ENCODE measurements around the gene WNT7B. TPM values are rescaled to one million over a fixed set of nuclear protein-coding genes. Genes with fewer than 3 reads are reported as not detected.

Gene WNT7B
- total and polyA plus RNA-seq, 10 donors: not detected

DNA sequence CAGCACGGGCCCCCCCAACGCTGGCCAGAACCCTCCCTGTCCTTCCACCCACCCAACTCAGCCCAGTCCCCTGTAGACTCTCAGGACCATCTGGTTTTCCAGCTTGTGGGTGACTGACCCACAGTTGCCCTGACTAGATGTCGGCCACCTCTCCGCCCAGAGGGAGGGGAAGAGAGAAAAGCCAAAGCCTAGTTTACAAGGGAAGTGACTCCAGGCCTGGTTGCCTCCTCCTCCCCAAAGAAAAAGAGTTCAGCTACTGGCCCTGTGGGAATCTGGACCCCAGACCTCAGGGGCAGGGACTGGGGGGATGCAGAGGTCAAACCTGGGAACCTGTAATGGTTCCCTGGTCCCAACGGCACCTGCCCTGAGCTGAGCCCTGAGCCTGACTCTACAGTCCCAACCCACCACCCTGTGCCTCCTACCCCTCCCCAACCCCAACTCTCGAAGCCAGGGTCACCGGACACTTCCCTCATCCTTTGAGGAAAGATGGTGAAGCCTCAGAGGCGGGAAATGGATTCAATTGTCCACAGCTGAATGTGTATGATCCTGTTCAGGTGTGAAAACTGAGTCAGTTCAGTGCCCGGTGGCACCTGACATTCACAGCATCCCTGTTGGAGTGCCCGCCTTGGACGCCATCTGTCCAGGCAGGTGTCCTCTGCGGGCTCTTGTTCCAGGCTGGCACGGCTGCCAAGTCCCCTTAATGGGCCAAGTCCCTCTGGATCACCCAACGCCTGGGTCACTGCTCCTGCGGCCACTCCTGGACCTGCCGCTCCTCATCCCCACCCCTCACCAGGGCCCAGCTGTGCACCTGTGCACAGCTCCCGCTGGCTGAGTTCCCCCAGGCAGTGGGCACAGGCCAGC is 21.0 kb upstream of the WNT7B start:
- H3K4me1 ChIP-seq: peaks cover 61 to 91% (median 77%) of the 10 kb centered on the region in 6 donors
- DNase-seq: peak; percentile 78
- 55 to 75% (median 61%) methylated on average over 11 to 17 of the region's 17 CpGs for WGBS, 5 donors
- H3K36me3 ChIP-seq: no peaks in the 10 kb centered on the region
- TF ChIP-seq, protein P1, sequence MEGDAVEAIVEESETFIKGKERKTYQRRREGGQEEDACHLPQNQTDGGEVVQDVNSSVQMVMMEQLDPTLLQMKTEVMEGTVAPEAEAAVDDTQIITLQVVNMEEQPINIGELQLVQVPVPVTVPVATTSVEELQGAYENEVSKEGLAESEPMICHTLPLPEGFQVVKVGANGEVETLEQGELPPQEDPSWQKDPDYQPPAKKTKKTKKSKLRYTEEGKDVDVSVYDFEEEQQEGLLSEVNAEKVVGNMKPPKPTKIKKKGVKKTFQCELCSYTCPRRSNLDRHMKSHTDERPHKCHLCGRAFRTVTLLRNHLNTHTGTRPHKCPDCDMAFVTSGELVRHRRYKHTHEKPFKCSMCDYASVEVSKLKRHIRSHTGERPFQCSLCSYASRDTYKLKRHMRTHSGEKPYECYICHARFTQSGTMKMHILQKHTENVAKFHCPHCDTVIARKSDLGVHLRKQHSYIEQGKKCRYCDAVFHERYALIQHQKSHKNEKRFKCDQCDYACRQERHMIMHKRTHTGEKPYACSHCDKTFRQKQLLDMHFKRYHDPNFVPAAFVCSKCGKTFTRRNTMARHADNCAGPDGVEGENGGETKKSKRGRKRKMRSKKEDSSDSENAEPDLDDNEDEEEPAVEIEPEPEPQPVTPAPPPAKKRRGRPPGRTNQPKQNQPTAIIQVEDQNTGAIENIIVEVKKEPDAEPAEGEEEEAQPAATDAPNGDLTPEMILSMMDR (IDR thresholded peaks at IDR 0.05 in 8 of 11, conservative IDR thresholded peaks at IDR 0.05 in 3 of 11): no peak
- TF ChIP-seq POLR2A (IDR thresholded peaks at IDR 0.05) (no peak), POLR2AphosphoS5 (IDR thresholded peaks at IDR 0.05) (no peak)
- H3K27ac ChIP-seq: peak overlapping the region in 7 of 8 donors; percentile 65 to 86 (median 81)
- H3K4me3 ChIP-seq: peak overlapping the region in 1 of 8 donors; percentile 30
- intact Hi-C loops (cut with DNase I; ENCODE audit: low total_unique reads): no loop called here
- no peaks in the 10 kb centered on the region for H3K9me3 ChIP-seq
- H3K27me3 ChIP-seq (replicated peaks in 1 of 7): no peaks in the 10 kb centered on the region

DNA sequence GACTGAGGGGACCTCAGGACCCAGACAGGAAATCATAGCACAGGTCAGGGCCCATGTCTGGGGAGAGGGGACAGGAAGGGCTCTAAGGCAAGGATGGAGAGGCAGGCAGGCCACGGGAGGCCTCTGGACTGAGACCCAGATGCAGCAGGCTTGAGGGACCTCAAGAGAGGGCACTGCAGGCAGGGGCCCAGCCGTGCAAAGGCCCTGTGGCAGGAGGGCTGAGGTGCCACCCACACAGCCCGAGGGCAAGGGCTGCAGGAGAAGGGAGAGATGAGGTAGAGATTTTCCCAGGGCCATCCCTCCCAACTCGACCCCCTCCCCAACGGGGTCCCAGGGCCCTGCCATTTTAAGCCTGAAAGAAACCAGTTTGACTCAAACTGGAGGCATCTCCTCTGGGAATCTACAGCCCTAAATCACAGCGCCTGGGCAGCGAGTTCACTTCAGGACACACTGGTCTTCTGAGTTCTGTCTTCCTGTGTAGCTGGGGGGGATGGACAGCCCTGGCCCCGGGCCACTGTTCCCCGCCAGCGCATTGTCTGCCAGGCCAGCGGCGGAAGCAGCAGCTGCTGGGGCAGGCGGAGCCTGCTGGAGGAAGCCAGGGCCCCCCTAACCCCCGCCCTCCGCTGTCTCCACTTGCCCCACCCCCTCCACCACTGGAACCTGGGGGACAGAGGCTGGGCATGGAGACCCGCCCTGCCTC is 20.3 kb upstream of the WNT7B start:
- Histone ChIP-seq H3K4me3 (peak overlapping the region in 1 of 8 donors; percentile 30), H3K27me3 (replicated peaks in 1 of 7) (no peaks in the 10 kb centered on the region), H3K4me1 (peaks cover 58 to 83% (median 71%) of the 10 kb centered on the region in 6 donors), H3K36me3 (no peaks in the 10 kb centered on the region), H3K9me3 (no peaks in the 10 kb centered on the region), H3K27ac (peak overlapping the region; percentile 21 to 86 (median 81))
- peak; percentile 93 for DNase-seq
- WGBS, 5 donors: 7 to 18% (median 9%) methylated on average over 8 to 16 of the region's 16 CpGs
- TF ChIP-seq POLR2A (IDR thresholded peaks at IDR 0.05) (no peak), POLR2AphosphoS5 (IDR thresholded peaks at IDR 0.05) (peak; percentile 84 to 90 (median 87))
- TF ChIP-seq, protein P1 (IDR thresholded peaks at IDR 0.05 in 8 of 11, conservative IDR thresholded peaks at IDR 0.05 in 3 of 11): no peak
- intact Hi-C loops (cut with DNase I; ENCODE audit: low total_unique reads): no loop called here

DNA sequence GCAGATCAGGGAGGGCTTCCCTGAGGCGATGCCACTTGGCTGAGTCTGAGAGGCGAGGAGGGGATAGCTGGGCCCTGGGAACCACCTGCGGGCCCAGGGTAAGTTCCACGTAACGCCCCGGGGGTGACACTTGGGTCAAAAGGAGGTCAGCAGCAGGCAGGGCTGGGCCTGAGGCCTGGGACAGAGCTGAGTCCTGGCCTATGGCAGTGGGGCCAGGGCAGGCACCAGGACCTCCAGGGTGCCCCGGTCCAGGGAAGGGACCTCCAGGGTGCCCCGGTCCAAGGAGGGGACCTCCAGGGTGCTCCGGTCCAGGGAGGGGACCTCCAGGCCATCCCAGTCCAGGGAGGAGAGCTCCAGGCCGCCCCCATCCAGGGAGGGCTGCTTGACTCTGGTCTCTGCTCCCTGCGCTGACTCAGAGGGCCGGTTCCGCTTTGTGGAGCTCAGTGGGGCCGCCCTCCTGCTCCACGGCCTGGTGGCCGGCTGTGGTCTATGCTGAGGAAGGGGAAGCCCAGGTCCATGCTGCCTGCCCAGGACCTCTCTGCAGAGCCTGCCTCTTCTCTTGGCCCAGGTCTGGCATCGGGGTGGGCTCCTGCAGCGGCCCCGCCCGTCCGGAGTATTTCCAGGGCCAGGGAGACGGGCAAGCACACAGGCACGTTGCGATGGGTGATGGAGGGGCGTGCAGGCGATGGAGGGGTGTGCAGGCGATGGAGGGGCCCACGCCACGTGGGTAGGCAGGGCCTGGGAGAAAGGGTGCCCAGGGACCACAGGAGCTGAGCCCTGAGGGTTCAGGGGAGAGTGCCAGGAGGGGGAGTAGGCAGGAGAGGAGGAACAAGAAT is 19.5 kb upstream of the WNT7B start:
- H3K27ac ChIP-seq: peak overlapping the region; percentile 21 to 86 (median 81)

More for the DNA sequence above, 19.5 kb upstream of the WNT7B start:
- Histone ChIP-seq H3K4me3 (peak overlapping the region in 1 of 8 donors; percentile 11), H3K4me1 (peaks cover 53 to 75% (median 65%) of the 10 kb centered on the region in 6 donors), H3K27me3 (replicated peaks in 1 of 7) (no peaks in the 10 kb centered on the region), H3K9me3 (no peaks in the 10 kb centered on the region), H3K36me3 (no peaks in the 10 kb centered on the region)
- no peak for TF ChIP-seq POLR2A (IDR thresholded peaks at IDR 0.05)
- TF ChIP-seq POLR2AphosphoS5 (IDR thresholded peaks at IDR 0.05): peak in 2 of 3 donors; percentile 59 to 73
- TF ChIP-seq, protein P1 (IDR thresholded peaks at IDR 0.05 in 8 of 11, conservative IDR thresholded peaks at IDR 0.05 in 3 of 11): peak in 1 of 11 experiments; percentile 14
- peak; percentile 92 for DNase-seq
- WGBS, 5 donors: 49 to 64% (median 53%) methylated on average over 27 to 29 of the region's 29 CpGs
- intact Hi-C loops (cut with DNase I; ENCODE audit: low total_unique reads): no loop called here

All from spleen (tissue), 11 donors.